Epithelial cell of prostate (primary cell): Measurements from ENCODE around the gene CMC1.
"Not testable (repeated sequence)": the region's sequence is repeated elsewhere in the genome, so short reads cannot be mapped to it uniquely, and the experiment has no call there.

Source experiments
- DNase-seq: peaks from one replicate; pipeline ENCODE4 v3.0.0-alpha.2; 2011; ENCODE audit warnings: low read depth, low spot score
- H3K27ac ChIP-seq: fragments of 450-650 bp; 2 replicates; pipeline ENCODE4 v1.5.1; 2017; ENCODE audit warnings: mild to moderate bottlenecking

The CMC1 gene

DNA sequence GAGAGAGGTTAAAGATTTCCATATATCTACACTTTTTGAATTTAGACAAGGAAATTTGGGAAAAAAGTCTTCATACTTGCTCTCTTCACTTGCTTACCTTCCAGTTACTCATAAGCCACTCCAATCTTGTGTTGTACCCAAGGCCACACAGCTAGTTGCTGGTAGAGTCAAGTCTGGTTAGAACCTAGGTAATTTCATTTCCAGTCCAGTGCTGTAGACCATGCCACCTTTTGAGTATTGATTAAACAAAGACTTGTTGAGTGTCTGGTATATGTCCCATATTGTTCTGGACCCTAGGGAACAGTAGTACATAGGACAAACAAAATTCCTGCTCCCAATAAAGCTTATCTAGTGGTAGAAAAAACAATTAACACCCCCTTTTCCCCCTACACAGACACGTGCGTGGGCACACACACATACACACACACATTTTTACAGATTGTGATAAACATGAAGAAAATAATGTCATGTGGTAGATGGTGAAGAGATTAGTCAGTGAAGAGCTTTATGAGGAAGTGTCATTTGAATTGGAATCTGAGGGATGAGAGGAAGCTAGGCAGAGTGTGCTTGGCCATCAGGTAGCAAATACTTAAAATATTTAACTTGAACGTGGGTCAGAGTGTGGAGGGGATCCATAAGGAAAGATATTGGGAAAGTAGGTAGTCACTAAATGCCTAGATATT is 2.1 kb downstream of the CMC1 start:
- H3K27ac ChIP-seq: no peak overlapping the region
- DNase-seq: no peak

GRCh38 chr3:28244491-28244890 is 3.1 kb downstream of the CMC1 start:
- no peak overlapping the region for H3K27ac ChIP-seq
- no peak for DNase-seq

DNA sequence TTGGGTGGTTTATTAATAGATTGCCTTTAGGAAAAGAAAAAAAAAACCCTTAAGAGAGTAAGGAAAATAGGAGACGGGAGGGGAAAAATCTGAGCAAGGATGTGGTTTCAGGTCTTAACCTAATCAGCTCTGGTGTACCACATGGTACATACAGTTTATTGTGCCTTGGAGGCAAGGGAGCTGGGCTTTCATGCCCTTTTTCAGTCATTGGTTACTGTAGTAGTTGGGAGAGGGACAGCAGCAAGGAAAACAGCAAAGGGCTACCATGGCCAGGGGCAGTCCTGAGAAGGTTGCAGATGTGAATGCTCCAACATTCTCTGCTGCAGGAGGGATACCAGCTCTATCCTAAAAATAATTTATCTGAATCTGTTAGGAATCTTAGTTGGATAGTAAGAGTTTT is 5.9 kb downstream of the CMC1 start:
- DNase-seq: no peak
- no peak overlapping the region for H3K27ac ChIP-seq

DNA sequence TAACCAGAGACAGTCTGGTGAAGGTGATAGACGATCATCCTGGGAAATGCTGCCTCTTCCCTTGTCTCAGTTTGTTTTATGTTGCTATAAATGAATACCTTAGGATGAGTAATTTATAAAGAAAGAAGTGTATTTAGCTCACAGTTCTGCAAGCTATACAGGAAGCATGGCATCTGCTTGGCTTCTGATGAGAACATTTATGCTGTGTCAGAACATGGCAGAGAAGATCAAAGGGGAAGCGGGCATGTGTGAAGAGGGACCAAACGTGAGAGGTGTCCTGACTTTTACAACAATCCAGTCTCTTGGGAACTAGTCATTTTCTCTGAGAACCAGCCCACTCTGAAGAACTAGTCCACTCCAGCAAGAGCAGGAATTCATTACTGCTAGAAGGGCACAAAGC is 9.6 kb downstream of the CMC1 start:
- no peak overlapping the region for H3K27ac ChIP-seq

GRCh38 chr3:28252001-28252431 is 10.6 kb downstream of the CMC1 start:
- DNase-seq: no peak
- H3K27ac ChIP-seq: no peak overlapping the region

More for the DNA sequence above, 9.6 kb downstream of the CMC1 start:
- DNase-seq: no peak

DNA sequence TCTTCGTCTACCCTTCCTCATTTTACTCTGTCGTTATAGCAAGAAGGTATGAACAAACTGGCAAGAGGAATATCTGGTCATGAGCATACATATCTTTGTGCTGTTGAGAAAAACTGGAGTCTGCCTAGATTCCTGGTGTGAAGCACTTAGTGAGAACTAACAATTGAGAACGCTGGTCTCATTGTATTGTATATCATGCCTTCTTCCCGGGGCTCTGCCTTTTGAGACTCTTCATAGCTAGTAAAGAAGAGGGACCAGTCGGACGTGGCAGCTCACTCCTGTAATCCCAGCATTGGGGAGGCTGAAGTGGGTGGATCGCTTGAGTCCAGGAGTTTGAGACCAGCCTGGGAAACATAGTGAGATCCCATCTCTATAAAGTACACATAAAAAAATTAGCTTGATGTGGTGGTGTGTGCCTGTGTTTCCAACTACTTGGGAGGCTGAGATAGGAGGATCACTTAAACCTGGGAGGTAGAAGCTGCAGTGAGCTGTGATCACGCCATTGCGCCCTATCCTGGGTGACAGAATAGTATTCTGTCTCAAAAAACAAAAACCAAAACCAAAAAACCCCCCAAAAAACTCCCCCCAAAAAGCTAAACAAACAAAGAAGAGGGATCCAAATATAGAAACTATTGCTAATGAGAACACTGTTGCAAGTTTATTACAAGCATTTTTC is 11.8 kb downstream of the CMC1 start:
- no peak overlapping the region for H3K27ac ChIP-seq
- DNase-seq: no peak

- no peak overlapping the region for H3K27ac ChIP-seq
- DNase-seq: no peak
Observed at GRCh38 chr3:28262001-28262400, 20.6 kb downstream of the CMC1 start.

DNA sequence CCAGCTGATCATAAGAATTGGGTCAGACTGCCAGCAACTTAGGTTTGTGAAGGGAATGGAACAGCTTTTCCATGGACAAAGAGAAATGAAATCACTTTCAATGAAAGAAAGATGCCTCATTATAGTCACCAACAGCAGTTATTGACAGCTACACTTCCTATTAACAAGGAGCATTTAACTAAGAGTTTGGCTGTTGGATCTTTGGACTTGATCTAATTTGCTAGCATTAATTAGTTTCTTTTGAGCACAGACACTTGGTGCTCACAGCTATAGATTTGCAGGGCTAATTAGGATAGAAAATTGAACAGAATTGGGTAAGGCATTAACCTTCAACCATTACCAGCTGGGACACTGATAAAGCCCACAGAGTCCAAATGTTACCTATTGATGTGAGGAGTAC is 24.2 kb downstream of the CMC1 start:
- H3K27ac ChIP-seq: no peak overlapping the region
- no peak for DNase-seq

DNA sequence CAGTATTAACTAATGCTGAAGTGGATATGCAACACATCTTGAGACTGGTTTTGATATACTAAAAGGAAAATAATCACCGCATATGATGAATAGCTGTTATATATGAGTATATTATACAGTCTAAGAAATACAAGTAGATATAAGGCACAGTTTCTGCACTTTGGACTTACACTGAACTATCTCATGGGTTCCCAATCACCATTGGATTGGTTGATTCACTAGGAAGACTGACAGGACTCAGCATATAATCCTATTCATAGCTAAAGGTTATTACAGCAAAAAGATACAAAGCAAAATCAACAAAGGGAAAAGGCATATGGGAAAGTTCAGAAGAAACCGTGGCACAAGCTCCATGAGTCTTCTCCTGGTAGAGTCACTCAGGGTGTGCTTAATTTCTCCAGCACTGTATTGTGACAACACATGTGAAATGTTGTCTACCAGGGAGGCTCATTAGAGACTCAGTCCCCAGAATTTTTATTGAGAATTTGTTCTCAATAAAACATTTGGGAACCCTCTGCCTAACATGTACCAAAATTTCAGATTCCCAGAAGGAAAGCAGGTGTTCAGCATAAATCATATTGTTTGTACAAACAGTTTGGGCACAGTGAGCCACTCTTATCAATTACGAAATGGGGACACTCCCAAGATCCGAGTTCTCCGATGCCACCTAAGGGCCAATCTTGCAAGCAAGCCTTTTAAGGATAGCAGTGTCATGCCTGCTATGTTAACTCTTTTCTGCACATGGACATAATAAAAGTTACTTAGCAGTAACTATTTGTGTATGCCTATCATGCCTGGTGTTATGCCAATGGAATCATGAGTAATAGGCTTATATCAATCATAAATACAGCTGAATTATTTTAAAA is 26.8 kb downstream of the CMC1 start:
- H3K27ac ChIP-seq: no peak overlapping the region
- DNase-seq: no peak

DNA sequence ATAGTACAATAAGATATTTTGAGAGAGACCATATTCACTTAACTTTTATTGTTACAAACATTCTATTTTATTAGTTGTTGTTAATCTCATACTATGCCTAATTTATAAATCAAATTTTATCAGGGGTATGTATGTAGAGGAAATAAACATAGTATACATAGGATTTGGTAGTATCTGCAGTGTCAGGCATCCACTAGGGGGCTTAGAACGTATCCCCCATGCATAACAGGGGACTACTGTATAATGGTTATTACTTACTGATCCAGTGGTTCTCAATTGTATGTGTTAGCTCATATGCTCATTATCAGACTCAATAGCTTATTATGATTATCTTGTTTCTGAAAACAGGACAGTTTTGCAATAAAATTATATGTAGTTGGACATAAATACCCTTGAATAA is 27.6 kb downstream of the CMC1 start:
- DNase-seq: no peak
- no peak overlapping the region for H3K27ac ChIP-seq

DNA sequence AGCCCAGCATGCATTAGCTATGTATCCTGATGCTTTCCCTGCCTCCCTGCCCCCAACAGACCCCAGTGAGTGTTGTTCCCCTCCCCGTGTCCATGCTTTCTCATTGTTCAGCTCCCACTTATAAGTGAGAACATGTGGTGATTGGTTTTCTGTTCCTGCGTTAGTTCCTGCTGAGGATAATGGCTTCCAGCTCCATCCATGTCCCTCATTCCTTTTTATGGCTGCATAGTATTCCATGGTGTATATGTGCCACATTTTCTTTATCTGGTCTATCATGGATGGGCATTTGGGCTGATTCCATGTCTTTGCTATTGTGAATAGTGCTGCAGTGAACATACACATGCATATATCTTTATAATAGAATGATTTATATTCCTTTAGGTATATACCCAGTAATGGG is 28.5 kb downstream of the CMC1 start:
- H3K27ac ChIP-seq, DNase-seq: not testable (repeated sequence)

GRCh38 chr3:28273837-28274236 is 32.4 kb downstream of the CMC1 start:
- DNase-seq: no peak

DNA sequence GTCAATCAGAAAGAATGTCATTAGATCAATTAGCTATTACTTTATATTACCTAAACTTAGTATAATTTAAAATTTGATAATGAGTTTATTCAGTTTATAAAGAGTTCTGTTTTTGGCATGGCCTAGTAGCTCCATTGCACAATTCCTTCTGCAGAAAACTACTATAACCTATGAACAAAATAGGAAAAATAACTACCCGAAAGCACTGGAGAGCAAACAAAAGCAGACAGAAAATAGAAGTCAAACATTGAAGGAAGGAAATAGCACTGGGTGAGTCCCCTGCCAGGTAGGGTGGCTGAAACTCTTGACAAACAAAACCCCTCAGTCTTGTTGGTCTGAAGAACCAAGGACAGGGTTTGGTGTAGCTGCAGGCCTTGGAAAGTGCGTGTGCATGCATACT is 37.5 kb downstream of the CMC1 start:
- H3K27ac ChIP-seq: no peak overlapping the region
- DNase-seq: no peak

More at GRCh38 chr3:28273837-28274236, 32.4 kb downstream of the CMC1 start:
- no peak overlapping the region for H3K27ac ChIP-seq

GRCh38 chr3:28279770-28280169 is 38.4 kb downstream of the CMC1 start:
- no peak overlapping the region for H3K27ac ChIP-seq

DNA sequence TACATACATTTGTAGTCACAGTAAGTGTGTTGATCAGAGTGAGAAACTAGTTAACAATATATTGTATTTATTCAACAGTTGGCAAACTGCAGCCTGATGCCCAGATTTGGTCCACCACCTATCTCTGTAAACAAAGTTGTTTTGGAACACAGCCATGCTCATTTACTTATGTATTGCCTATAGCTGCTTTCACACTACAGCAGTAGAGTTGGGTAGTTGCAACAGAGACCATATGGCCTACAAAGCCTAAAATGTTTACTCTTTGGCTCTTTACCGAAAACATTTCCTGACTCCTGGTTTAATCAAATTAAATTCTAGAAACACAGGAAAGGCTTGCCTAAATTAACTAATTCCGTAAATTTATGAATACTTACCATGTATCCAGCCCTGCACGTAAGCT is 39.4 kb downstream of the CMC1 start:
- H3K27ac ChIP-seq: no peak overlapping the region
- DNase-seq: no peak

More at GRCh38 chr3:28279770-28280169, 38.4 kb downstream of the CMC1 start:
- DNase-seq: no peak

DNA sequence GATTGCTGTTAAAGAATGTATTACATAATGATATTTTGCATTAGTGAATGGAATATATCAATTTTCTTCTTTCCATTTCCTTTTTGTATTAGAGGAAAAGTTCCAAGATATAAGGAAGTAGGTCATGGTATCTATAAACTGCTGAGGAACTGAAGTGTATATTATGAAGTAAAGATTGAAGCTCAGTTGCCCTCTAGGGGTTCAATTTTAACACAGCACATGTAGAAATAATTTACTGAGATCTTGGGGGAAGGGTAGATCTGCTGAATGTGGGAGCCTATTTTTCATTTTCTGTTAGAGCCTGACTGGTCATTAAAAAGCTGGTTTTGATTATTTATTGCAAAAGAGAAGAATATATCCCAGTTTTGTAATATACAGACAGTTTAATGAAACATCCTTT is 45.2 kb downstream of the CMC1 start:
- no peak for DNase-seq
- no peak overlapping the region for H3K27ac ChIP-seq

DNA sequence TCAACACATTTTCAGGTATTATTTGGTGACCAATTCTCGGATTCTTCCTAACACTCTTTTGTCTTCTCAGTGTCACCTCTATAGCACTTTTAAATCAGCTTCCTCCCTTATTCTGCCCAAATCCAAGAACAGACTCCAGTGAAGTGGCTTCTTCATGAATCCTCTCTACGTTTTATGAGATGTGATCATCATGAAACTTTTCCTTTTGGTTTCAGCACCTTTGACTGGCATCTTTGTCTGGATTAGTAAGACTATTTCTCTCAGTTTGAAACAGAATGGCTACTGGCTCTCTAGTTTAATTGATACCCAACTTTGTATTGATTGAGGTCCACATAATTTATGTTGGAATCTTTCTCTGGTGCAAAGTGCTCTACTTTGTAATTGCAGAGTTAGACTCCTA is 45.6 kb downstream of the CMC1 start:
- no peak for DNase-seq
- no peak overlapping the region for H3K27ac ChIP-seq

GRCh38 chr3:28290863-28291300 is 49.5 kb downstream of the CMC1 start:
- no peak for DNase-seq
- no peak overlapping the region for H3K27ac ChIP-seq

DNA sequence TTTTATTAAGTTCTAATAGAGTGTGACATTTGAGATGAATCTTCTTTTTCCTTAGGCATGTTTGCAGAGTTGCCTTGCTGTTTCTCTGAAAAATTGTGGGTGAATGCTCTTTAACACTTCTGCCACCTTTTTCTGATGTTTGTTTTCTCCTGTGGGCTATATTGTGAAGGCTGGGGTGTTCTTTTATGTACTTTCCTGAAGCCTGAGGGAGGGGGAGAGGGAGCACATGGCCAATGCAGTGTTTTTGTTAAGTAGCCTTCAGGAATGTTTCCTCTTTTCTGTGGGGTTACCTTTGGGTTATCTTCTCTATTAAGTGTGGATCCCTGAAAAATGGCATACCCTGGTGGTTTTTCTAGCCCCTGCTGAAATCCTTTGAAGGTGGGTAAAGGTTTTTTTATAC is 50.2 kb downstream of the CMC1 start:
- no peak for DNase-seq
- H3K27ac ChIP-seq: no peak overlapping the region

- DNase-seq: no peak
- H3K27ac ChIP-seq: no peak overlapping the region
Observed at GRCh38 chr3:28292622-28293021, 51.2 kb downstream of the CMC1 start.
